PC-3 (cell line): ENCODE measurements around the gene GPRIN3. TPM values are rescaled to one million over a fixed set of nuclear protein-coding genes. Genes with fewer than 3 reads are reported as not detected.

Source experiments
- ATAC-seq: fragments of 200-7000 bp; cut with Tn5 transposase; 2 replicates; pipeline ENCODE4 v1.9.1; 2020; ENCODE audit warnings: mild to moderate bottlenecking, moderate library complexity
- BruUV-seq: library from RNA; stranded (reverse); fragments of 400-500 nt; replicated peaks from 2 replicates; lab custom pipeline; 2021; lab: Mats Ljungman, UMichigan
- CTCF ChIA-PET: fragments of 300-600 bp; sonication (Branson Sonifier 250); formaldehyde crosslinking; loops from one replicate; lab custom pipeline; 2022; ENCODE audit warnings: antibody characterized with exemption; lab: Charles Lee
- POLR2A ChIA-PET: fragments of 300-600 bp; sonication (Branson Sonifier 250); formaldehyde crosslinking; loops from one replicate; lab custom pipeline; 2022; ENCODE audit warnings: antibody characterized with exemption; ENCODE audit not compliant: unreplicated experiment; lab: Charles Lee
- DNase-seq: peaks from one replicate; pipeline ENCODE4 v3.0.0-alpha.2; 2015
- H2AFZ ChIP-seq: fragments of 300-600 bp; sonication (generic); 2 replicates; pipeline ENCODE4 v1.6.0; 2016; ENCODE audit warnings: antibody characterized with exemption, low read length
- H3F3A ChIP-seq: fragments of 300-600 bp; sonication (generic); one replicate; pipeline ENCODE4 v1.6.0; 2017; ENCODE audit warnings: antibody characterized with exemption, low read length, control low read depth, mild to moderate bottlenecking; ENCODE audit not compliant: unreplicated experiment
- H3K27ac ChIP-seq: fragments of 300-600 bp; sonication (generic); 2 replicates; pipeline ENCODE4 v1.5.1; 2016; ENCODE audit warnings: mild to moderate bottlenecking, low read length
- H3K27me3 ChIP-seq: fragments of 300-600 bp; sonication (generic); 2 replicates; pipeline ENCODE4 v1.6.1; 2016; ENCODE audit warnings: low read length, mixed read lengths
- H3K36me3 ChIP-seq: fragments of 300-600 bp; sonication (generic); 2 replicates; pipeline ENCODE4 v1.6.1; 2016; ENCODE audit warnings: low read depth, mixed run types, low read length, mixed read lengths
- H3K4me1 ChIP-seq: fragments of 300-600 bp; sonication (generic); 2 replicates; pipeline ENCODE4 v1.5.1; 2016; ENCODE audit warnings: low read length; ENCODE audit not compliant: insufficient read depth
- H3K4me2 ChIP-seq: fragments of 300-600 bp; sonication (generic); 2 replicates; pipeline ENCODE4 v1.6.0; 2016; ENCODE audit warnings: low read length
- H3K4me3 ChIP-seq: fragments of 300-600 bp; sonication (generic); 2 replicates; pipeline ENCODE4 v1.5.1; 2016; ENCODE audit warnings: mild to moderate bottlenecking, low read length, mixed read lengths
- H3K79me2 ChIP-seq: fragments of 300-600 bp; sonication (generic); 2 replicates; pipeline ENCODE4 v1.6.1; 2017; ENCODE audit warnings: low read length, mixed read lengths
- H3K9ac ChIP-seq: fragments of 300-600 bp; sonication (generic); 2 replicates; pipeline ENCODE4 v1.6.0; 2016; ENCODE audit warnings: mild to moderate bottlenecking, low read length
- H3K9me2 ChIP-seq: fragments of 300-600 bp; sonication (generic); replicated peaks from 2 replicates; pipeline ENCODE4 v1.6.1; 2016; ENCODE audit warnings: mixed run types, low read length, mixed read lengths
- H3K9me3 ChIP-seq: fragments of 300-600 bp; sonication (generic); 2 replicates; pipeline ENCODE4 v1.6.1; 2016; ENCODE audit warnings: low read length, mixed read lengths
- H4K20me1 ChIP-seq: fragments of 300-600 bp; sonication (generic); 2 replicates; pipeline ENCODE4 v1.6.1; 2016; ENCODE audit warnings: low read length, mixed read lengths
- CTCF ChIP-seq: fragments of 300-600 bp; sonication (generic); conservative IDR thresholded peaks from 2 replicates; pipeline ENCODE4 v1.5.1; 2017; ENCODE audit warnings: antibody characterized with exemption, low read depth, mild to moderate bottlenecking, low read length
- EZH2 ChIP-seq: fragments of 300-600 bp; sonication (generic); IDR thresholded peaks from one replicate; pipeline ENCODE4 v1.6.1; 2017; ENCODE audit warnings: antibody characterized with exemption, mild to moderate bottlenecking, low read length; ENCODE audit not compliant: unreplicated experiment
- EZH2phosphoT487 ChIP-seq: fragments of 300-600 bp; sonication (generic); IDR thresholded peaks from 2 replicates; pipeline ENCODE4 v1.6.1; 2018; ENCODE audit warnings: mild to moderate bottlenecking, antibody characterized with exemption, low read length, borderline replicate concordance
- intact Hi-C: fragments of 100-400 bp; cut with micrococcal nuclease; formaldehyde crosslinking; loops from 2 replicates; pipeline ENCODE4 v1.9.0; 2023
- total RNA-seq: library from RNA; depleted of rRNA; stranded (reverse); fragments of >200 nt; gene quantifications from 2 replicates; pipeline ENCODE4 v1.2.3, GENCODE V29; 2014

Gene GPRIN3
- total RNA-seq, 1 experiment from 2014 or later = not detected

- Histone ChIP-seq H3K9me2 (no peaks in the 10 kb centered on the region), H2AFZ (no peak overlapping the region), H3K9ac (no peak overlapping the region), H3K27me3 (peaks cover 8% of the 10 kb centered on the region), H3K4me2 (no peak overlapping the region), H4K20me1 (no peaks in the 10 kb centered on the region), H3K4me1 (no peaks in the 10 kb centered on the region), H3K27ac (no peak overlapping the region), H3F3A (no peaks in the 10 kb centered on the region), H3K79me2 (no peaks in the 10 kb centered on the region), H3K36me3 (no peaks in the 10 kb centered on the region), H3K9me3 (no peaks in the 10 kb centered on the region), H3K4me3 (no peak overlapping the region)
- ATAC-seq (no peak), DNase-seq (no peak)
- intact Hi-C loops = no loop called here
- BruUV-seq = no TSS peak
- ChIA-PET POLR2A (no interaction called here), CTCF (no interaction called here)
- TF ChIP-seq EZH2 = no peak
- no peak for TF ChIP-seq CTCF
- TF ChIP-seq EZH2phosphoT487 = no peak
Observed at GRCh38 chr4:89273741-89274141, 33.9 kb downstream of the GPRIN3 start.

- no peak for ATAC-seq
- Histone ChIP-seq H3F3A (no peaks in the 10 kb centered on the region), H2AFZ (no peak overlapping the region), H3K4me1 (no peaks in the 10 kb centered on the region), H3K9me3 (no peaks in the 10 kb centered on the region), H4K20me1 (no peaks in the 10 kb centered on the region), H3K27me3 (peaks cover 19% of the 10 kb centered on the region), H3K27ac (no peak overlapping the region), H3K9ac (no peak overlapping the region), H3K4me3 (no peak overlapping the region), H3K79me2 (no peaks in the 10 kb centered on the region), H3K4me2 (no peak overlapping the region), H3K36me3 (no peaks in the 10 kb centered on the region), H3K9me2 (no peaks in the 10 kb centered on the region)
- TF ChIP-seq CTCF (no peak), EZH2phosphoT487 (no peak), EZH2 (no peak)
- intact Hi-C loops = no loop called here
- ChIA-PET CTCF (no interaction called here), POLR2A (no interaction called here)
- BruUV-seq = no TSS peak
- DNase-seq = no peak
Observed at GRCh38 chr4:89270792-89271191, 36.8 kb downstream of the GPRIN3 start.

- no peak overlapping the region for H3K4me2 ChIP-seq
- H3K36me3 ChIP-seq = no peaks in the 10 kb centered on the region
- CTCF ChIA-PET = no interaction called here
- no peak overlapping the region for H3K9ac ChIP-seq
- no peaks in the 10 kb centered on the region for H3K9me2 ChIP-seq
- H3K27ac ChIP-seq = no peak overlapping the region
- H3F3A ChIP-seq = no peaks in the 10 kb centered on the region
- no peak for ATAC-seq
- H3K4me3 ChIP-seq = no peak overlapping the region
- H2AFZ ChIP-seq = no peak overlapping the region
- H3K9me3 ChIP-seq = no peaks in the 10 kb centered on the region
- POLR2A ChIA-PET = no interaction called here
- intact Hi-C loops = no loop called here
- no peaks in the 10 kb centered on the region for H4K20me1 ChIP-seq
- H3K27me3 ChIP-seq = peaks cover 19% of the 10 kb centered on the region
- BruUV-seq = no TSS peak
- no peak for DNase-seq
- H3K79me2 ChIP-seq = no peaks in the 10 kb centered on the region
- no peak for TF ChIP-seq CTCF
- TF ChIP-seq EZH2 = no peak
- TF ChIP-seq EZH2phosphoT487 = no peak
- H3K4me1 ChIP-seq = no peaks in the 10 kb centered on the region
Observed at GRCh38 chr4:89269121-89269666, 38.4 kb downstream of the GPRIN3 start.
